ENCODE data around the gene LIPC.

DNA sequence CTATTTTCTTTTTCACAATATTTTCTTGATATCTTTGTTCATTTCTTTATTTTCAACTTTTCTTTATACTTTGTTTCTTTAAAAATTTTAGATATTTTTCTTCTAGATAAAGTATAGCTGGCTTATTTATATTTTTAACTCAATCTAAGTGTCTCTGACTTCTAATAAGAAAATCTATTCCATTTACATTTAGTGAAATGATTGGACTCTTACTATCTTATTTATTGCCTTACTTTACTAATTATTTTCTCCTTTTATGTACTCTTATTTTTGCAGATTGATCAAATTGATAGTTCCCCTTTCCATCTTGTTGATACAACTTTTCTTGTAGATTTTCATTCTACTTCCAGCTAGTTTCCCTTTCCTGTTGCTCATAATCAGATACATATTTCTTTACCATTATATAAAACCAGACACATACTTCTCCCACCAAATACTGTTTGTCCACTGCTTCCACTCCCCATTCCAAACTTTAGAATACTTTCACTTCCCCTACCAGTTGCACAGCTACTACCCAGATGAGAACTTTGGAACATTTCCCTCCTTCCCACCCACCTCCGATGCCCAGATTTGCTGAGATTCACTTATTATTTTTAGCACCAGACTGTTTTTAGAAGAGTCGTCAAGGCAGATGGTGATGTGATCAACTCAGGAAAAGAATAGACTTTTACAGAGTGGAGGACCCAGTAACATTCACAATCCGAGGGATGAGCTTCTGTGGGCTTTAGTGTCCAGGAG, 151.5 kb downstream of the LIPC start:
- TF ChIP-seq, protein P1, sequence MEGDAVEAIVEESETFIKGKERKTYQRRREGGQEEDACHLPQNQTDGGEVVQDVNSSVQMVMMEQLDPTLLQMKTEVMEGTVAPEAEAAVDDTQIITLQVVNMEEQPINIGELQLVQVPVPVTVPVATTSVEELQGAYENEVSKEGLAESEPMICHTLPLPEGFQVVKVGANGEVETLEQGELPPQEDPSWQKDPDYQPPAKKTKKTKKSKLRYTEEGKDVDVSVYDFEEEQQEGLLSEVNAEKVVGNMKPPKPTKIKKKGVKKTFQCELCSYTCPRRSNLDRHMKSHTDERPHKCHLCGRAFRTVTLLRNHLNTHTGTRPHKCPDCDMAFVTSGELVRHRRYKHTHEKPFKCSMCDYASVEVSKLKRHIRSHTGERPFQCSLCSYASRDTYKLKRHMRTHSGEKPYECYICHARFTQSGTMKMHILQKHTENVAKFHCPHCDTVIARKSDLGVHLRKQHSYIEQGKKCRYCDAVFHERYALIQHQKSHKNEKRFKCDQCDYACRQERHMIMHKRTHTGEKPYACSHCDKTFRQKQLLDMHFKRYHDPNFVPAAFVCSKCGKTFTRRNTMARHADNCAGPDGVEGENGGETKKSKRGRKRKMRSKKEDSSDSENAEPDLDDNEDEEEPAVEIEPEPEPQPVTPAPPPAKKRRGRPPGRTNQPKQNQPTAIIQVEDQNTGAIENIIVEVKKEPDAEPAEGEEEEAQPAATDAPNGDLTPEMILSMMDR (IDR thresholded peaks at IDR 0.05; ENCODE audit: extremely low read depth in 1 of 2, insufficient read depth in 1 of 2, low read depth in 1 of 2, low read length in 2 of 2): no peak
- no peak for TF ChIP-seq EZH2 (IDR thresholded peaks at IDR 0.05; ENCODE audit: borderline replicate concordance, low read depth, low read length, severe bottlenecking)
- TF ChIP-seq POLR2AphosphoS5 (IDR thresholded peaks at IDR 0.05; ENCODE audit: insufficient read depth, low read depth, low read length): no peak
- no peak for TF ChIP-seq POLR2A (IDR thresholded peaks at IDR 0.05; ENCODE audit: low read depth, low read length)
- TF ChIP-seq, protein P2, sequence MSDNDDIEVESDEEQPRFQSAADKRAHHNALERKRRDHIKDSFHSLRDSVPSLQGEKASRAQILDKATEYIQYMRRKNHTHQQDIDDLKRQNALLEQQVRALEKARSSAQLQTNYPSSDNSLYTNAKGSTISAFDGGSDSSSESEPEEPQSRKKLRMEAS (IDR thresholded peaks at IDR 0.05; ENCODE audit: insufficient read depth, insufficient read length): no peak
- no peak for TF ChIP-seq JUN (IDR thresholded peaks at IDR 0.05; ENCODE audit: borderline replicate concordance, insufficient read depth, insufficient read length, low read depth)

Measured in endothelial cell of umbilical vein (primary cell).